ENCODE measurements around the gene RTF1. TPM values are rescaled to one million over a fixed set of nuclear protein-coding genes. Genes with fewer than 3 reads are reported as not detected.

Gene RTF1
- total and polyA plus RNA-seq, 8 donors: 7.9 to 17.3 (median 10.3) TPM

DNA sequence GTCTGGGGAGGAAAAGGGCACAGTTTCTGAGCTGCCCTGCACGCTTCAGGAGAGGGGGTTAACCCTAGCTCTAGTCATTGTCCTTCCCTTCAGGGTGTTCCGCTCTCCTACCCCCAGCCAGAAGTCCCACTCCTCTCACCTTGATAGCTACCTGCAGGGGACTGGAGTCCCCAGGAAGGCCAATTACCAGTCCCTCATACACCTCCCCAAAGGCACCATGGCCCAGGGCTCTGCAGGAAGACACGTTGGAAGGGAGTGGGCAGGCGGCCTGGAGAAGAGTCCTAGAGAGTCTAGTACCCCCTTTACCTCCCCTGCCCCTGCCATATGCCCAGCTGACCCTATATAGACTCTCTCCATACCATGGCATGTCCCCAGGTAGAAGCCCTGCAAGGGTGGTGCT lies 88.9 kb downstream of the RTF1 start:
- 89 to 96% methylated on average over 4 of the region's 4 CpGs for WGBS, 2 donors
- no peak for FAIRE-seq

DNA sequence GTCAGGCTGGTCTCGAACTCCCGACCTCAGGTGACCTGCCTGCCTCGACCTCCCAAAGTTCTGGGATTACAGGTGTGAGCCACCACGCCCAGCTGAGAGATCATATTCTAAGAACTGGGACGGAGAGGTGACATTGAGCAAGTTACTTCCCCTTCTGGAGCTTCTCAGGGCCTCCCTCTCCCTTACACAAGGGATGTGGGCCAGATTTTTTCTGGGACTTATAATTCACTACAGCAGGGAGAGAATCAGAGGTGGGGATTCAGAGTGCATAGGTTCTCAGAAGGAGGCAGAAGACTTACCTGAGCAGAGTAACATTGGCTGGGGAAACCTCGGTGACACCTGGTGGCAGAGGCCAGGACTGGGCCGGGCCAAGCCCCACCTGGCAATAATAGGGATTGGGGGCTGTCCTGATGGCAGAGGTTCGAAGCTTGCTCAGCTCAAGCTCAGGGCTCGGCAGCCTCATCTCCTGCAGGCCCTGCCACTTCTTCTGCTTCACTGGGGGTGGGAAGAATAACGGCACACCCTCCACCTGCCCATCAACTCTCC lies 90.0 kb downstream of the RTF1 start:
- 75 to 79% methylated on average over 10 of the region's 10 CpGs for WGBS, 2 donors
- Histone ChIP-seq H3K27ac (no peak overlapping the region), H3K36me3 (no peaks in the 10 kb centered on the region), H3K27me3 (no peaks in the 10 kb centered on the region), H3K9me3 (no peaks in the 10 kb centered on the region), H3K4me1 (peaks cover 0 to 3% (median 0%) of the 10 kb centered on the region in 3 donors), H3K4me3 (no peak overlapping the region)
- intact Hi-C loops (cut with DNase I): no loop called here
- DNase-seq (no peak), FAIRE-seq (no peak), ATAC-seq (peak in 1 of 4 donors; percentile 10)
- TF ChIP-seq, protein P1, sequence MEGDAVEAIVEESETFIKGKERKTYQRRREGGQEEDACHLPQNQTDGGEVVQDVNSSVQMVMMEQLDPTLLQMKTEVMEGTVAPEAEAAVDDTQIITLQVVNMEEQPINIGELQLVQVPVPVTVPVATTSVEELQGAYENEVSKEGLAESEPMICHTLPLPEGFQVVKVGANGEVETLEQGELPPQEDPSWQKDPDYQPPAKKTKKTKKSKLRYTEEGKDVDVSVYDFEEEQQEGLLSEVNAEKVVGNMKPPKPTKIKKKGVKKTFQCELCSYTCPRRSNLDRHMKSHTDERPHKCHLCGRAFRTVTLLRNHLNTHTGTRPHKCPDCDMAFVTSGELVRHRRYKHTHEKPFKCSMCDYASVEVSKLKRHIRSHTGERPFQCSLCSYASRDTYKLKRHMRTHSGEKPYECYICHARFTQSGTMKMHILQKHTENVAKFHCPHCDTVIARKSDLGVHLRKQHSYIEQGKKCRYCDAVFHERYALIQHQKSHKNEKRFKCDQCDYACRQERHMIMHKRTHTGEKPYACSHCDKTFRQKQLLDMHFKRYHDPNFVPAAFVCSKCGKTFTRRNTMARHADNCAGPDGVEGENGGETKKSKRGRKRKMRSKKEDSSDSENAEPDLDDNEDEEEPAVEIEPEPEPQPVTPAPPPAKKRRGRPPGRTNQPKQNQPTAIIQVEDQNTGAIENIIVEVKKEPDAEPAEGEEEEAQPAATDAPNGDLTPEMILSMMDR (IDR thresholded peaks at IDR 0.05): no peak

More for the DNA sequence above, 88.9 kb downstream of the RTF1 start:
- Histone ChIP-seq H3K4me3 (no peak overlapping the region), H3K9me3 (no peaks in the 10 kb centered on the region), H3K4me1 (no peaks in the 10 kb centered on the region), H3K27ac (no peak overlapping the region), H3K36me3 (no peaks in the 10 kb centered on the region), H3K27me3 (no peaks in the 10 kb centered on the region)
- DNase-seq (no peak), ATAC-seq (no peak)
- intact Hi-C loops (cut with DNase I): no loop called here
- TF ChIP-seq, protein P1 (IDR thresholded peaks at IDR 0.05): no peak

DNA sequence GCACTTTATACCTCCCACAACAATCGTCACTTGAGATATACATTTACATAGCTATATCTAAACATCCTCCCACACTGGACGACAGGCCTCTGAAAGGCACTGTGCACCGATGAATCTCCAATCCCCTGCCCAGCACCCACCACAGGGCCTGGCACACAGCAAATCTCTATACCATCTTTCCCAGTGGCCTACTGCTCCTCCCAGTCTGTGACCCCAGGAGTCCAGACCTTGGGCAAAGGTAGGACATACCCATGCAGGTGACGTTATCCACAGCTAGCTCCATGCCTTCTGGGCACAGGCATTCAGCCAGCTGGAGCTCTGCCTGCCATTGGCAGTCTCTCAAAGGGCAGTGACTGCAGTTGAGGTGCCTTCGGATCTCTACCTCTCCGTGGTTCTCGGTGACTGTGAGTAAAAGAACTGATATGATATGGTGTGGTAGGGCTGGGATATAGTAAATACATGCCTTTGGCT lies 91.0 kb downstream of the RTF1 start:
- Histone ChIP-seq H3K4me3 (no peak overlapping the region), H3K27ac (no peak overlapping the region), H3K27me3 (peaks cover 0 to 8% (median 2%) of the 10 kb centered on the region in 4 donors), H3K36me3 (no peaks in the 10 kb centered on the region), H3K4me1 (peaks cover 0 to 6% (median 0%) of the 10 kb centered on the region in 3 donors), H3K9me3 (no peaks in the 10 kb centered on the region)
- DNase-seq: peak; percentile 79 to 97 (median 94)
- FAIRE-seq: no peak
- intact Hi-C loops (cut with DNase I): no loop called here
- WGBS, 2 donors: 27 to 33% methylated on average over 7 of the region's 7 CpGs
- ATAC-seq: peak; percentile 89 to 93 (median 90)
- TF ChIP-seq, protein P1 (IDR thresholded peaks at IDR 0.05): no peak

DNA sequence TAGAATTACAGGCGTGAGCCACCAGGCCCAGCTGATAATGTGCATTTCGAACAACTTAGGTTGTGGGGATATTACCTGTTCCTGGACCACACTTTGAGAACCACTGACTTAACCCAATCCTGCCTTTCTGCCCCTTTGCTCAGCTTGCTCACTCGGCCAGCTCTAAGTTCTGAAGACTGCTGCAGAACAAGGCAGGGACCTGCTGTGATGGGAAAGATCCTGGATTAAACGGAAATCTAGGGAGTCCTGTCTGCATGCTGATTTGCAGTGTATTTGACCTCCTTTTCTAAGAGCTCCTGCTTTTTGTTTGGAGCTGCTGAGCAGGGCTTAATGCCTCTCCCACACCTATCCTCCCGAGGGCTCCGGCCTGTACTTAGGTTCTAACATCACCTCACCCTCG lies 93.8 kb downstream of the RTF1 start:
- peaks cover 0 to 13% (median 0%) of the 10 kb centered on the region in 3 donors for H3K4me1 ChIP-seq
- ATAC-seq (no peak), DNase-seq (no peak), FAIRE-seq (no peak)
- no peaks in the 10 kb centered on the region for H3K36me3 ChIP-seq
- H3K9me3 ChIP-seq: no peaks in the 10 kb centered on the region
- TF ChIP-seq, protein P1 (IDR thresholded peaks at IDR 0.05): no peak
- no peak overlapping the region for H3K27ac ChIP-seq
- intact Hi-C loops (cut with DNase I): no loop called here
- peaks cover 0 to 9% (median 3%) of the 10 kb centered on the region in 4 donors for H3K27me3 ChIP-seq
- 87% methylated on average over 7 of the region's 7 CpGs for WGBS, 2 donors
- no peak overlapping the region for H3K4me3 ChIP-seq

DNA sequence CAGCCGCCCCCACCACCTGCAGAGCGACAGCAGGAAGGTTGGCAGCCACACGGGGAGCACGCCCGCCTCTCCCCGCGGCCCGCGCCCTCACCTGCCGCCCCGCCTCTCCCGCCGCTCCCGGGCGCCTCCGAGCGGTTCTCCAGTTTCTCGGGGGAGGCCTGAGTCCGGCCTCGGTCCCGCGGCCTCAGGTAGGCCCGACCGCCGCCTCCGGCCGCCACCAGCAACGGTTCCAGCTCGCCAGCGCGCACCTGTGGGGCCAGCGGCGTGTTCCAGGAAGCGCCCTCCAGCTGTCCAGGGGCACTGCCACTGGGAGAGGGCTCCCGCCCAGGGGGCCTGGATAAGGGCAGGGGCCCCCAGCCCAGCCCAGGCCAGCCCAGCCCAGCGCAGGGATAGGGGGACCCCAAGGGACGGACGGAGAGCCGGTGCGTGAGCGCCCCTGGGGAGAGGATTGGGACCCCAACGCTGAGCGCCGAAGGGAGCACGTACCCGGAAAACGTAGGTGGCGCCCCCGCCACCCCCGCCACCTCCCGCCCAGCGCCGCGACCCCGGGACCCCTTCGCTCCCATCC lies 94.5 kb downstream of the RTF1 start:
- H3K4me1 ChIP-seq: peaks cover 0 to 13% (median 0%) of the 10 kb centered on the region in 3 donors
- TF ChIP-seq, protein P1 (IDR thresholded peaks at IDR 0.05): no peak
- H3K27ac ChIP-seq: no peak overlapping the region
- ATAC-seq: peak in 3 of 4 donors; percentile 3 to 23 (median 18)
- 2 to 21% methylated on average over 9 to 56 of the region's 56 CpGs for WGBS, 2 donors
- H3K27me3 ChIP-seq: peaks cover 0 to 9% (median 3%) of the 10 kb centered on the region in 4 donors
- peak overlapping the region in 2 of 4 donors; percentile 22 to 37 for H3K4me3 ChIP-seq
- no peaks in the 10 kb centered on the region for H3K9me3 ChIP-seq
- no peaks in the 10 kb centered on the region for H3K36me3 ChIP-seq
- FAIRE-seq: no peak
- intact Hi-C loops (cut with DNase I): no loop called here
- peak in 1 of 6 donors; percentile 67 for DNase-seq
